ENCODE results near the gene MKNK1.

Gene MKNK1

DNA sequence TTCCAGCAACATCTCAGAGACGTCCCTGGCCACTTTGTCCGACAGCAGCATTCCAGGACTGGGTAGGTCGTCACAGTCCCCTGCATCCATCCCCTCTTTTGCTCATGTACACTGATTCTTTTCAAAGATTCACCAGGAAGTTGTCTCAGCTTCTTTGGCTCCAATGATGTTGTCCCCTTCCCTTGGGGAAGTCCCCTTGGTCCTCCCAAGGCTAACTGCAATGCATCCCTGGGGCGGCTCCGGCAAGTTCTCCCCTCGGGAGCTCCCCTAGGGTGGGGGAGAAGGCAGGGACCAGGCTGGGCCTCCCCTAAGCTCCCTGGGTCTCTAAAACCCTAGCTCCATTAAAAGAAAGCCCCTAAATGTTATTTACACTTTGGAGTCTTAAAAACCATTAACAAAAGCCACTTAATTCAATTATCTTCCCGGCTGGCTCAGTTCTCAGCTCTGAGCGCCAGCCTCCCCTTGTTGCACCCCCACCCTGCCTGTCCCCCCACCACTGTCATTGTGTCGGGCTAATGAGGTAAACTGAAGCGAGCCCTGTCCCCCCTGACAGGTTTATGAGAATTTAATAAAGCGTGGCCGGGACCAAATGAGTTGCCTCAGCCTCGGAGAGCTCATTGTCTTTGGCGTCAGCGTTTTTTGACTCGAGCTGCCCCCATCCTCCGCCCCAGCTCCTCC is 77.9 kb downstream of the MKNK1 start:
- Mint-ChIP-seq H3K27ac (no peak overlapping the region), H3K4me1 (peaks cover 0 to 4% of the 10 kb centered on the region in 2 donors), H3K4me3 (no peak overlapping the region), H3K27me3 (peaks cover 58 to 73% of the 10 kb centered on the region in 2 donors), H3K9me3 (no peaks in the 10 kb centered on the region), H3K36me3 (no peaks in the 10 kb centered on the region)
- no peak for DNase-seq
- ATAC-seq (replicated peaks): no peak

DNA sequence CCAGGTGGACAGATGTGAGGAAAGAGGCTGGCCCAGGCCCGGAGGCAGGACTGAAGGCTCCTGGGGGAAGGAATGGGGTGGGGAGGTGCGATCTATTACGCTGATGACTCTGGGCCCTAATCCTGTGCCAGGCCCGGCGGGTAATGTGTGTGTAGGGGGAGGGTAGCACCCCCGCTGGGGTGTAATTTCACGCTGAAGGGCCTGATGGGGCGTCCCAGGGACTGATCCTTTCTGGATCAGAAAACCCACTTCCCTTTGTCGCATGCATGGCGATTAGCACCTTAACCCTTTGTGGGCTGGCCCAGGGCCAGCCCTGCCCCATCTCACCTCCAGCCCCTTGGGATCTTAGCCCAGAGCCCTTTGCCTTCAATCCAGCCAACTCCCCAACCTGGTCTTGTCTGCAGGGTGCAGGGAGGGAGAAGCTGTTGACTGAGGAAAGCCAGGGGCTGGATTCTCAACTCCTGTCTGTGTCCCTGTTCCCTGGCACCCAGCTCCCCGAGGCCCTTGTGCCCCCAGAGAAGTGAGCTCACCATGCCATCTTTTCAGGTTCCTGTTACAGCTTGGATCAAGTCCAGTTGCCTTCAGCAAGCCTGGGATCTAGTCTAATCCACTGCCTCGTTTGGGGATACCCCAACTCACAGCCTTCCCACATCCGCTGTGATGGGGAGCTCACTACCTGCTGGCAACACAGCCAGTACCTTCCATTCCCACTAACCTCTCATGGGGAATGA is 78.7 kb downstream of the MKNK1 start:
- Mint-ChIP-seq H3K9me3 (no peaks in the 10 kb centered on the region), H3K27me3 (peaks cover 54 to 66% of the 10 kb centered on the region in 2 donors), H3K36me3 (no peaks in the 10 kb centered on the region), H3K4me3 (no peak overlapping the region), H3K4me1 (peaks cover 0 to 4% of the 10 kb centered on the region in 2 donors), H3K27ac (no peak overlapping the region)
- DNase-seq (no peak), ATAC-seq (replicated peaks) (no peak)

DNA sequence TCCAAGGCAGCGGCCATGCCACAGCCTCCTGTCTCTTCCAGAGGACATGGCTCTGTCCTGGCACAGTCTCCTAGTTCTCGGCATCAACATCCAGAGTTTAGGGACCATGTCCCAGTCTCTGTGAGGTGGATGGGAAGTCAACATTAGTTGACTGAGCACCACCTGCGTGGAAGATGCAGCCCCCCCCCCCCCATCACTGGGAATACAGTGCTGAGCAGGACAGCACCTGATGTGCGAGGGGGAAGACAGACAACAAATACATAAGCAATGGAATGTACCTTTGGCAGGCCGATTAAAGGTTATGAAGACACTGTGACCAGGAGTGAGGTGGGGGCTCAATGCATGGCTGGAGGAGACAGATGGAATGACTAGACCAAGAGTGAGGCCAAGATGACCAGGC is 79.2 kb downstream of the MKNK1 start:
- Mint-ChIP-seq H3K36me3 (no peaks in the 10 kb centered on the region), H3K27ac (no peak overlapping the region), H3K4me3 (no peak overlapping the region), H3K27me3 (peaks cover 58 to 64% of the 10 kb centered on the region in 2 donors), H3K4me1 (peaks cover 0 to 4% of the 10 kb centered on the region in 2 donors), H3K9me3 (no peaks in the 10 kb centered on the region)
- DNase-seq: no peak
- ATAC-seq (replicated peaks): no peak

DNA sequence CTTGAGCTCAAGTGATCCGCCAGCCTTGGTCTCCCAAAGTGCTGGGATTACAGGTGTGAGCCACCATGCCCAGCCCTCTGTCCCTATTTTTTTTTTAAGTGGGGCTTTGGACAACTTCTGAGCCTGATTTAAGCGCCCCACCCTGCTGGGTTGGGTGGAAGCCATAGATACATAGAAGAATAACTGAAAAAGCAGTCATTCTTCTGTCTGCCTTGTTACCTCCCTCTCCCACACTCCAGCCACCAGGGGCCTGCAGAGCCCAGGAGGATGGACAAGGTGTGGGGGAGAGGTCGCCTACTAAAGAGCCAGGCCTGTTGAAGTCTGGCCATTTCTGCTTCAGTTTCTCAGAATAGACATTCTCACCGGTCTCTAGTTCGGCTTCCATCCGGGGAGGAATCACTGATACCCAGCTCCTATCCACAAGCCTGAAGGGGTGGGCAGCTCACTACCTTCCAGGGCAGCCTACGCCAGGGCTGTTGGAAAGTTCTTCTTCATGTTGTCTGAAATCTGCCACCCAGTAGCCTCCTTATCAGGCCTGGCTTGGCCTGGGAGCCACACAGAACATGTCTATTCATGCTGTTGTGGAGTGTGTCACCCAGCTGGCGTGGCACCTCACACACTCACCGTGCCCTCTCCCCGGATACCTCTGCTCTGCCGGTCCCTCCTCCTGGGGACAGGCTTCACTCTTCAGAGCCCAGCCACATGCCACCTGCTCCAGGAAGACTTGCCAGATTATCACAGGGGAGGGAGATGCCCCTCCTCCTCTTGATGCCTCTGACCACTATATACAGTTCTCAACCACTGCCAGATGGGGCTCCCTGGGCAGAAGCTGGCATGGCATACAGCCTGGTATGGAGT is 80.3 kb downstream of the MKNK1 start:
- Mint-ChIP-seq H3K27me3 (peaks cover 55 to 63% of the 10 kb centered on the region in 2 donors), H3K36me3 (no peaks in the 10 kb centered on the region), H3K27ac (no peak overlapping the region), H3K4me3 (no peak overlapping the region), H3K4me1 (peaks cover 0 to 4% of the 10 kb centered on the region in 2 donors), H3K9me3 (no peaks in the 10 kb centered on the region)
- no peak for DNase-seq
- ATAC-seq (replicated peaks): no peak

DNA sequence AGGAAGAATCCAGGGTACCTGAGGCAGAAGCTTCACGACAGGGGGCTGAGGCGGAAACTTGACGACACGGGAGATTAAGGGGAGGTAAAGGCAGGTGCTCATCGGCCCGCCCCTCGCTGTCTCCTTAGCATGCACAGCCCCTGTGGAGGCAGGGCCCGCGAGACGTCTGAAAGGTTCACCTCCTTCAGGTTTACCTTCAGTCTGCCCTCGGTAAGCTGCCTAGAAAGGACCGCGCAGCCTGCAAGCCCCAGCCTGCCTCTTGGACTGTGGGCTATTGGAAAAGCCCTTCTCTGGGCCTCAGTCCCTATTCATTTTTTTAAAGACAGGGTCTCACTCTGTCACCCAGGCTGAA is 81.1 kb downstream of the MKNK1 start:
- Mint-ChIP-seq H3K4me3 (no peak overlapping the region), H3K4me1 (peaks cover 0 to 4% of the 10 kb centered on the region in 2 donors), H3K9me3 (no peaks in the 10 kb centered on the region), H3K27me3 (peaks cover 53 to 62% of the 10 kb centered on the region in 2 donors), H3K36me3 (no peaks in the 10 kb centered on the region), H3K27ac (no peak overlapping the region)
- no peak for ATAC-seq (replicated peaks)
- DNase-seq: no peak

DNA sequence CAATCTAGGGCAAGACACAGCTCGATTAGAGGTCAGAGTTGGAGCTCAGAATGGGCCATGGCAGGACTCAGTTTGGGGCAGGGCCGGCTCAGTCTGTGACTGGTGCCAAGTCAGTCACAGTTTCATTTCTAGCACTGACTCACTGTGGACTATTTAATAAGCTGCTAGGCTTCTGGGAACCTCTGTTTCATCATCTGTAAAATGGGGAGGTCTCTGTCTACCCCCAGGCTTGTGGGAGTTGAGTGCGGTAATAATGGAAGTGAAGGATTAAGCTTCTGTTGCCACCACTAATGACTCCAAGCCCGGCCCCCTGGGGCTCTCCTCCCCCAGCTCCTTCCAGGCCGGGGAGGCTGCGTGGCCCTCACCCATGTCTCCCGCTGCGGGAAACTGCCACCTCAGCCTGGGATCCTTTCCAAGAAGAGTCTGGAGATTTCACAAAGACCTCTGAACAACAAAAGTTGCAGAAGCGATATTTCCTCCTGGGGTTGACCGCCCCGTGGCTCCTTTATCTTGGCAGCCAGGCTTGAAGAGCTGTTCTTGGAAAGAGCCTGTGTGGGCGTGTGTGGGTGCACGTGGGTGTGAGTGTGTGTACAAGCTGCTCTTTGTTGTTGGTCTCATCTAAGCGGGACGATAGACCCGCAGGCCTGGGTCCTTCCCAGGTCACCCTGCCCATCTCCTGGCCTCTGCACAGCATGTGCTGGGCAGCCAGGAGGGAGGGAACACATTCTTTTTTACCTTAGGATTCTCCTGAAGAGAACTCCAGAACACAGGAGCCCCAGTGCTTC is 81.7 kb downstream of the MKNK1 start:
- peaks cover 52 to 64% of the 10 kb centered on the region in 2 donors for H3K27me3 Mint-ChIP-seq
- no peak overlapping the region for H3K4me3 Mint-ChIP-seq
- no peaks in the 10 kb centered on the region for H3K9me3 Mint-ChIP-seq
- H3K4me1 Mint-ChIP-seq: peaks cover 0 to 4% of the 10 kb centered on the region in 2 donors
- H3K27ac Mint-ChIP-seq: no peak overlapping the region
- ATAC-seq (replicated peaks) (peak in 1 of 2 donors; percentile 22), DNase-seq (no peak)
- H3K36me3 Mint-ChIP-seq: no peaks in the 10 kb centered on the region

DNA sequence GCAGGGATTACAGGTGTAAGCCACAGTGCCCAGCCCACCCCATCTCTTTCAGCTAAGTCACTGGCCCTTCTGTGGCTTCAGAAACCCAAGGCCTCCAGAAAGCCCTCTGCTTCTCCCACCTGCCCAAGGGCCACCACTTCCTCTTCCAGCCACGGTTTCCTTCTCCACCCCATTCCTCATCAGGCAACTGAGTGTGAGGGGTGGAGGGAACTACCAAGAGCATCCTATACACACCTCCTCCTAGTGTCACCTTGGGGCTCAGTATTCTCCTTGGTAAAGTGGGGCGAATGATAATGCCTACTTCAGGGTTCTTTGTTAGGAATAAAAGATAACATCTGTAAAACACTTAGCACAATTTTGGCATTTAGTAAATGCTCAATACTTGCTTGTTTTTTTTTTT is 82.7 kb downstream of the MKNK1 start:
- Mint-ChIP-seq H3K4me3 (no peak overlapping the region), H3K36me3 (no peaks in the 10 kb centered on the region), H3K27me3 (peaks cover 52 to 62% of the 10 kb centered on the region in 2 donors), H3K9me3 (no peaks in the 10 kb centered on the region), H3K4me1 (peaks cover 0 to 4% of the 10 kb centered on the region in 2 donors), H3K27ac (peak overlapping the region; percentile 6)
- DNase-seq (no peak), ATAC-seq (replicated peaks) (no peak)

DNA sequence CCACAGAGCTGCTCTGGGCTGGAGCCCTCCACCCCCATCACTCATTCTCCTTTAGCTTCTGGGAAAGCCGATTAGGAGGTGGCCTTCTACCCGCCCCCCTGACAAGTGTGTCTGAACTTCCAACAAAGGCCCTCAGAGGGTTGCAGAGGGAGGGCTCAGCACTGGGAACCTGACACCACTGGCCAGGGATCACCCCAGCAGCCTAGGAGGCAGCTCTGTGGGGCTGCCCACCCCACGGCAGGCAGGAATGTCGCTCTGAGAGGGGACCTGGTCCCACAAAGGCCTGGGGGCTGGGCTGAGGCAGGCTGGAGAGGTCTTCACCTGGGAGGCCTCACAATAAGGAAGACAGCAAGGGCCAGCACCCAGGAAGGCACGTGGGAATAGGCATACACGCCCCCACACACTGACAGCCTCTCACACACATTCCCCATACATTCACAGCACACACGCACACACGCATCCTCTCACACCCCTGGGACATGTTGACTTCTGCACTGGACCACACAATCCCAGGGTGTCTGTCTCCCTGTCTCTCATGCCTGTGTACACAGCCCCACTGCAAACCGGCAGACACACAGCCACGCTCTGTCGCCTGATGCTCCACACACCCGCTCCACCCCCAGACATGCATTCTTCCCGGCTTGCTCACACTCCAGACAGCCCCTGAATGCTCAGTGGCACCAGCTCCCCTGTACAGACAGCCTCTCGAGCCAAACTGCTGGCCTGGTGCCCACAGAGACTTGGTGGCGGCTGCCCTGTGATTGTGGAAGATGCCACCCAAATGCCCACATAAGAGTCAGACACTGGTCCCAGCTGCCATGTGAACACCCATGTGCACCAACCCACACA is 83.8 kb downstream of the MKNK1 start:
- H3K9me3 Mint-ChIP-seq: no peaks in the 10 kb centered on the region
- no peak overlapping the region for H3K27ac Mint-ChIP-seq
- H3K4me3 Mint-ChIP-seq: no peak overlapping the region
- DNase-seq: no peak
- ATAC-seq (replicated peaks): no peak
- peaks cover 0 to 4% of the 10 kb centered on the region in 2 donors for H3K4me1 Mint-ChIP-seq
- peaks cover 49 to 59% of the 10 kb centered on the region in 2 donors for H3K27me3 Mint-ChIP-seq
- no peaks in the 10 kb centered on the region for H3K36me3 Mint-ChIP-seq

DNA sequence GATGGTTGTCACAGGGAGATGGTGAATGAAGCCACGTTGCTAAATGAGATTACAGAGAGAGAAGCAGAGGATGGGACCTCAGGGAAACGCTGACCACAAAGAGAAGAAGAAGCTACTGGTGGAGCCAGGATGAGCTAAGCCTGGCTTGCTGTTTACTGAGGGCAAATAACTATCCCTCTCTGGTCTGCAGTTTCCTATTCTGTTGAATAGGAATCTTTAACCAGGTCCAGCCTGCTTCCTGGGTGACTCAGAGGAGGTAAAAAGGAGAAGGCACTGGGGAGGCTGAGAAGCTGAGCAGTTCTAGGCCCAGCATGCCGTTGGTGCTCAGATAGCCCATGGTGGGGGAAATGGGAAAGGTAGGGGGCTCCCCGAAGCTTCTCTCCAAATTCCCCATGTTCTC is 84.9 kb downstream of the MKNK1 start:
- DNase-seq (no peak), ATAC-seq (replicated peaks) (no peak)
- H3K27me3 Mint-ChIP-seq: peaks cover 46 to 57% of the 10 kb centered on the region in 2 donors

DNA sequence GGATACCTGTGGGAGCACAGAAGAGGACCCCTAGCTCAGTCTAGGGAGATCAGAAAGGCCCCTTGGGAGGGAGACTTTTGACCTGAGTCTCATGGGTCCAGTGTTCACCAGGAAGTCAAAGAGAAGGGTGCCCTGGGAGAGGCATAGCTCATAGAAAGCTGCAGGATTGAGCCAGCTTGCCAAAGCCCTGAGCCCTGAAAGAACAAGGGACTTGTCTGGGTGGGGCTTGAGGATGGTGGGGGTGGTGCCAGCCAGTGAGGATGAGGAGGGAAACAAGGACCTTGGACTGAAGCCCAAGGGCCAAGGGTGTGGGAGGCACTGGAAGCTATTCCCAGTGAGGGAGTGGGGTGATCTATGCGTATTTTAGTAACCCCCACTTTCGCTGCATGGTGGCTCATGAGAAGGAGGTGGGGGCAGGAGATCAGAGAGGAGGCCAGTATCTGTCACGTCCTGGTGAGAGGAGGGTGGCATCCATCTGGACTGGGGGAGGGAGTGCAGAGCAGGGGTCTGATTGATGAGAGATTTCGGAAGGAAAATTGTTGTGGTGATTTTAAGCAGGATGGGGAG is 86.1 kb downstream of the MKNK1 start:
- no peaks in the 10 kb centered on the region for H3K36me3 Mint-ChIP-seq
- no peak overlapping the region for H3K27ac Mint-ChIP-seq
- peaks cover 0 to 4% of the 10 kb centered on the region in 2 donors for H3K4me1 Mint-ChIP-seq
- DNase-seq (no peak), ATAC-seq (replicated peaks) (no peak)
- H3K27me3 Mint-ChIP-seq: peaks cover 44 to 53% of the 10 kb centered on the region in 2 donors
- no peaks in the 10 kb centered on the region for H3K9me3 Mint-ChIP-seq
- no peak overlapping the region for H3K4me3 Mint-ChIP-seq

More for the DNA sequence above, 84.9 kb downstream of the MKNK1 start:
- Mint-ChIP-seq H3K36me3 (no peaks in the 10 kb centered on the region), H3K4me3 (no peak overlapping the region), H3K27ac (no peak overlapping the region), H3K9me3 (no peaks in the 10 kb centered on the region), H3K4me1 (peaks cover 0 to 4% of the 10 kb centered on the region in 2 donors)

DNA sequence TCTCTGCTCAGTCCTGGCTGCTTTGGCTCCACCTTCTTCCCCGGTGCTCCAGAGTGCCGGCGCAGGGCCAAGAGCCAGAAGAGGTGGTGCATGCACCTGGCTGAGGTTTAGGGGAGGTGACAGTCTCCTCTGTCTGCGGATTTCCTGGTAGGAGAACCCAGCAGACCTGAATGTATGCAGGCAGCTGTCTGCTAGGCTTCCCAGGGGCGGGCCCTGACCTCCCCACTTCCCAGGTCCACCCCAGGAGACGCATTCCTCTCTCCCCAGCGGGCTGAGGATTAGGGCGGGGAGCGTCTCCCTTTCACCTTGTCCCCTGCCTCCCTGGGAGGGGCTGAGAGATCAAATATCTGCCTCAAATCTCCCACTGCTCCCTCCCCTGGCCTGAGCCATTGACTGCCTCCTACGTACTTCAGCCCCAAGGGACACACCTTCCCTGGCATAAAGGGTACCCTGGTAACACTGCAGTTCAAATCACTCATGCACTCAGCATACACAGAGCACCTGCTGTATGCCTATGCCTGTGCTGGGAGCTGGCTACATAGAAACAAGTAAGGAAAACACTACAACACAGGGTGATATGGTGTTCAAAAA is 87.0 kb downstream of the MKNK1 start:
- H3K4me3 Mint-ChIP-seq: no peak overlapping the region
- ATAC-seq (replicated peaks) (no peak), DNase-seq (no peak)
- no peaks in the 10 kb centered on the region for H3K36me3 Mint-ChIP-seq
- H3K27me3 Mint-ChIP-seq: peaks cover 52 to 55% of the 10 kb centered on the region in 2 donors
- no peaks in the 10 kb centered on the region for H3K9me3 Mint-ChIP-seq
- H3K27ac Mint-ChIP-seq: no peak overlapping the region
- no peaks in the 10 kb centered on the region for H3K4me1 Mint-ChIP-seq

DNA sequence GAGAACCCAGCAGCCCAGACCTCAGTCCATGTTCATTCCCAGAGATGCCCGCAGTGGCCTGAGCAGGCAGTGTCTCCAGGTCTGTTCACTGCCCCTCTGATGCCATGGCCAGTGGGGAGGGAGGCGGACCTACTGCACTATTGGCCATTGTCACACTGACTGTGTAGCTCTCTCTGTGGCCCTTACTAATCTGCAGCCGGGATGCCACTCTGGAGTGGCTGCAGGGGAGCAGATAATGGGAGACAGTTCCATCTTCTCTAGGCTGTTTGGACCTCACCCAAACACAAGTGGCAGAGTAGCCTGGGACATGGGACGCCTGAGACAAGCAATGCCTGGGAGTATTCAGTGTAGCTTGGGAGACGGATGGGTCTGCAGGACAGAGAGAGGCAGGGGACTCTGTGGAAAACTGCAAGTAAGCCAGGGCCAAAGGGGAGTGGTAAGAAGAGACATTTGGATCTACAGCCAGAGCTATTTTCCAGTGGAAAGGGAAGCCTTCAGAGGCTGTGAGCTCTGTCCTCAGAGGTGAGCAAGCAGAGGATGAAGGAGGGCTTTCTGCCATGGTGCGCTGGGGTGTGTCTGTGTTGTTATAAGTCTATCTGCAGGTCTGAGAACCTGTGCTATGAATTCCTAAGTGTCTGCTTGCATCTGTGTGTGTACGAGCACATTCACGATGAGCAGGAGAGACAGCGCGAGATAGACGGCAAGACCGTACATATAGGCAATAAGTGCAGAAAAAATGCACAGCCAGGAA is 87.7 kb downstream of the MKNK1 start:
- no peaks in the 10 kb centered on the region for H3K4me1 Mint-ChIP-seq
- H3K36me3 Mint-ChIP-seq: no peaks in the 10 kb centered on the region
- DNase-seq (no peak), ATAC-seq (replicated peaks) (no peak)
- H3K9me3 Mint-ChIP-seq: no peaks in the 10 kb centered on the region
- peaks cover 52 to 54% of the 10 kb centered on the region in 2 donors for H3K27me3 Mint-ChIP-seq
- H3K27ac Mint-ChIP-seq: no peak overlapping the region
- H3K4me3 Mint-ChIP-seq: no peak overlapping the region
